ENCODE data around the gene EPSTI1.

The EPSTI1 gene

DNA sequence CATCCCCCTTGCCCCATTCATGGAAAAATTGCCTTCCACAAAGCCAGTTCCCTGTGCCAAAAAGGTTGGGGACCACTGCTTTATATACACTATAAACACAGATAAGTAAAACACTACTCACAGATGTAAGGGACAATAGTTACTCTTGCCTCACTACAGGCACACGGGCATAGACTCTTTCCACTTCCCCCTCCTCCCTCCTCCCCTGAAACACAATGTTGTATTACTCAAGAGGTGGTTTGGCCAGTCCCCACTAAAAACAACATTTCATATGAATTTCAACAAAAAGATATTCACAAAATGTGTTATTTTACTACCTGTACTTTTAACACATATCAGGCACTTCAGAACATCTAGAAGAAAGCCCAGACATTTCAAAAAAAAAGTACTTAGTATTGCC is 45.1 kb downstream of the EPSTI1 start:
- TF ChIP-seq, protein P1, sequence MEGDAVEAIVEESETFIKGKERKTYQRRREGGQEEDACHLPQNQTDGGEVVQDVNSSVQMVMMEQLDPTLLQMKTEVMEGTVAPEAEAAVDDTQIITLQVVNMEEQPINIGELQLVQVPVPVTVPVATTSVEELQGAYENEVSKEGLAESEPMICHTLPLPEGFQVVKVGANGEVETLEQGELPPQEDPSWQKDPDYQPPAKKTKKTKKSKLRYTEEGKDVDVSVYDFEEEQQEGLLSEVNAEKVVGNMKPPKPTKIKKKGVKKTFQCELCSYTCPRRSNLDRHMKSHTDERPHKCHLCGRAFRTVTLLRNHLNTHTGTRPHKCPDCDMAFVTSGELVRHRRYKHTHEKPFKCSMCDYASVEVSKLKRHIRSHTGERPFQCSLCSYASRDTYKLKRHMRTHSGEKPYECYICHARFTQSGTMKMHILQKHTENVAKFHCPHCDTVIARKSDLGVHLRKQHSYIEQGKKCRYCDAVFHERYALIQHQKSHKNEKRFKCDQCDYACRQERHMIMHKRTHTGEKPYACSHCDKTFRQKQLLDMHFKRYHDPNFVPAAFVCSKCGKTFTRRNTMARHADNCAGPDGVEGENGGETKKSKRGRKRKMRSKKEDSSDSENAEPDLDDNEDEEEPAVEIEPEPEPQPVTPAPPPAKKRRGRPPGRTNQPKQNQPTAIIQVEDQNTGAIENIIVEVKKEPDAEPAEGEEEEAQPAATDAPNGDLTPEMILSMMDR (IDR thresholded peaks at IDR 0.05; ENCODE audit: insufficient read depth, low read depth, low read length, missing control alignments), result no peak
- DNase-seq (ENCODE audit: low read depth), result no peak
- no peak overlapping the region for H3K4me3 ChIP-seq (ENCODE audit: low read depth, low read length)

DNA sequence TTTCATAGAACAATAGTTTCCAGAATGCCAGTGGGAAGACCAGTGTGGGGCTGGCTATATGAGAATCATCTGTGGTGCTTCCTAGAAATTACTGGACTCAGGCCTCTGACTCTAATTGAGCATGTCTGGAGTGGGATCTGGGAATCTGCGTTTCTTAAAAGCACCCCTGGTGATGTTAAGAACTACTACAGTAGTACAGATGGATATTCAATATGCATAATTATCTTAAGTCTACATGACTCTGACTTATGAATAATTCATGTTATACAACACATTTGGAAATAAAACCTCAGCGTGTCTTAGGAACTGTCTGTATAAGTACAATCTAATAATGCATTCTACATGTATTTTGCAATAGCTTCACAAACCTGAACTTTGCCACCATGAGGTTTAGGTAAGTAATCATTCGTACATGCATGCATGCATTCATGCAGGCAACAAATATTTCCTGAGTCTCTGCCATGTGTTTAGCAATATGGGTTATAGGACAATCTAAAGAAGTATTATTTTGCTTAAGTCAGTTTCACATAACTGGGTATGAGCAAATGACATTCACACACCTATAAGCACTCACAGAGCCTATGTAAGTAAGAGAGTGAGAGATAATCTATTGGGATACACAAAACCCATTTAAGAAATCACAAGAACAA is 62.0 kb downstream of the EPSTI1 start:
- no peak overlapping the region for H3K4me3 ChIP-seq (ENCODE audit: low read depth, low read length)
- no peak for DNase-seq (ENCODE audit: low read depth)
- TF ChIP-seq, protein P1 (IDR thresholded peaks at IDR 0.05; ENCODE audit: insufficient read depth, low read depth, low read length, missing control alignments), result no peak

DNA sequence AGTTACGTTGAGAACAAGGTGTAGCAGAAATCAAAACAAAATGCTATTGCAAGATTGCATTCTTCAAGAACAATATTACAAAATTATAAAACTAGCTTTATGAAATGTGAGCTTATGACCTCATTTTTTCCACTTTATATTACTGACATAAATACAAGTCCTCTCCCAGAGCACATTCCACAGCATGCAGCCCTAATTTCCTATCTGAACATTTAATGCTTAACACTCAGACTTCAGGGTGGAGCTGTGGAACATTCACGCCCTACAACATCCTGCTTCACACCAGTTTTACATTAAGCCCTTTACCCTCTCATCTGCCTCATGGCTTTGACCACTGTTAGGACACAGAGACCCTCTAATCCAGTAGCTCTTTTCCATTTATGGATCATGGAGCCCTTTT is 65.5 kb downstream of the EPSTI1 start:
- TF ChIP-seq, protein P1 (IDR thresholded peaks at IDR 0.05; ENCODE audit: insufficient read depth, low read depth, low read length, missing control alignments), result no peak
- no peak overlapping the region for H3K4me3 ChIP-seq (ENCODE audit: low read depth, low read length)
- DNase-seq (ENCODE audit: low read depth), result no peak

DNA sequence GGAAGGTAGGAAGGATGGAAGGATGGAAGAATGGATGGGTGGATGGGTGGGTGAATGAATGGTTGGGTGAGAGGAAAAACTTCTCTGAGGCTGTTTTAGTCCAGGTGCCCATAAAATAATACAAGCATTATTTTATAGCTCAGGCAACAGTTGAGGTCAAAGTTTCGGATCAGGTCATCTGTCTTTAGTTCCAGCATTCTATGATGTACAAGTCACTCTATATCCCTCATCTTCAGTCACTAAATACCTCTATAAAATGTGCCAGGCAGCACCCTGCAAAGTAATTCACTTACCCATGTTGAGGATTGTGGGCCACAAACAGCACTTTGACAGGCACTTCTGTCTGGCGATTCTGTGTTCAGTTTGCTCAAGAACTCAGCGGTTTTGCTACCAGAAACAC is 66.0 kb downstream of the EPSTI1 start:
- TF ChIP-seq, protein P1 (IDR thresholded peaks at IDR 0.05; ENCODE audit: insufficient read depth, low read depth, low read length, missing control alignments), result no peak
- DNase-seq (ENCODE audit: low read depth), result no peak
- no peak overlapping the region for H3K4me3 ChIP-seq (ENCODE audit: low read depth, low read length)

DNA sequence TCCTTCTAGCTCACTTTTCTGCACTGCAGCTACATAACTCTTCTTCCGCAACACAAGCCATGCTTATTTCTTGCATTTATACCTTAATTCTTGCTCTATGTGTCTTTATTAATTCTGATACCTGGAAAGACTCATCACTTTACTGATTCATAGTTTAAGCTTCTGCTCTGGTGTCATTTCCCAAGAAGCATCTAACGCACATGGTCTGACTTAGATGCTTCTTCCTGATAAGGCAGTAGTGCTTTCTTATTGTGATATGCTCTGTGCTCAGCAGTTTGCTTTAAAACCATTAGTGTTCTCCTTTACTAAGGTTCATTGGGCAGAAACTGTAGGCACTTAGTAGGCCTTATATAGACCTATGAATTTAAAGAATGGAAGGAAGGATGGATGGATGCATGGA is 66.4 kb downstream of the EPSTI1 start:
- TF ChIP-seq, protein P1 (IDR thresholded peaks at IDR 0.05; ENCODE audit: insufficient read depth, low read depth, low read length, missing control alignments), result no peak
- DNase-seq (ENCODE audit: low read depth), result no peak
- H3K4me3 ChIP-seq (ENCODE audit: low read depth, low read length), result no peak overlapping the region

DNA sequence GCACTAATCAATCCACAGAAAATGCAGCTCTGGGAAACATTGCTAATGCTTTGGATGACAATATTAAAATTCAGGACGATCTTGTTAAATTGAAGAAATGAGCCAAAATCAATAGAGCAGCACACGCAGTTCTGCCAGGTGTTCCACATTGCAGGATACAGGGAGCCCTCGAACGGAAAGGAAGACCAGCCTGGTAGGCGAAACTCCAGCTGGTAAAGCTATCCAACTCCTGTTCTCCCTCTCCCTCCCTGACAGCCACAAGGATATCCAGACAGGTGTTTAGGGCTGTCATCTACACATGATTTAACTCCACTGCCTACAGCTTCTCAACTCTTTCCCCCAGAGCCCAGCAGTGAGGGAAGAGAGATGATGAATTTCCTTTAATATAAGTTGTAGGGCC is 67.7 kb downstream of the EPSTI1 start:
- TF ChIP-seq, protein P1 (IDR thresholded peaks at IDR 0.05; ENCODE audit: insufficient read depth, low read depth, low read length, missing control alignments), result no peak
- H3K4me3 ChIP-seq (ENCODE audit: low read depth, low read length), result no peak overlapping the region
- no peak for DNase-seq (ENCODE audit: low read depth)

DNA sequence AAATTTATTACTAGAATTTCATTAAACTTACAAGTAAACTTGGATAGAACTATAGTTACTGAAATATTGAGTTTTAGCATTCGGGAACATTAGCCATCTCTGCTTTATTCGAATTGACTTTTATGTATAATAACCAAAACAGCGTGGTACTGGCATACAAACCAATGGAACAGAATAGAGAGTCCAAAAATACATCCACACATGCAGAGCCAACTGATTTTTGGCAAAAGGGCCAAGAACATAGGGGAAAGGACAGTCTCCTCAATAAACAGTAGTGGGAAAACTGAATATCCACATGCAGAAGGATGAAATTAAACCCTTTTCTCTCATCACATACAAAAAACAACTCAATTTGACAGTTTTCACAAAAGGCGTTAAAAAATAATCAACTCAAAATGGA is 84.3 kb downstream of the EPSTI1 start:
- TF ChIP-seq, protein P1 (IDR thresholded peaks at IDR 0.05; ENCODE audit: insufficient read depth, low read depth, low read length, missing control alignments), result no peak
- H3K4me3 ChIP-seq (ENCODE audit: low read depth, low read length), result no peak overlapping the region
- no peak for DNase-seq (ENCODE audit: low read depth)
